Gastrocnemius medialis (tissue), 4 donors: ENCODE data around the gene GRM4. TPM values are rescaled to one million over a fixed set of nuclear protein-coding genes. Genes with fewer than 3 reads are reported as not detected.

ENCODE experiments used
- ATAC-seq, 2 donors: fragments of 150-250 bp; one replicate each; pipeline ENCODE4 v1.9.1; 2016
- DNase-seq, 2 donors: peaks; one replicate each; pipeline ENCODE4 v3.0.0-alpha.2; 2019
- H3K27ac ChIP-seq, 4 donors: fragments of 200-600 bp; sonication (generic); 1 replicate in 1 of 4; 2 replicates in 3 of 4; pipeline ENCODE4 v1.5.1; 2016 to 2018; ENCODE audit warnings: mild to moderate bottlenecking in 2 of 4, moderate library complexity in 1 of 4
- H3K27me3 ChIP-seq, 3 donors: fragments of 200-600 bp; sonication (generic) in 2 of 3; 1 replicate in 1 of 3; 2 replicates in 2 of 3; pipeline versions ENCODE4 v1.5.1 to v1.6.0; 2016 to 2019; ENCODE audit warnings: mild to moderate bottlenecking in 1 of 3, moderate library complexity in 1 of 3
- H3K36me3 ChIP-seq, 2 donors: fragments of 200-600 bp; sonication (generic) in 1 of 2; one replicate each; pipeline ENCODE4 v1.5.1; 2017 to 2018
- H3K4me1 ChIP-seq, 2 donors: fragments of 200-600 bp; sonication (generic) in 1 of 2; one replicate each; pipeline ENCODE4 v1.5.1; 2016 to 2017; ENCODE audit warnings: mild to moderate bottlenecking in 2 of 2
- H3K4me3 ChIP-seq, 4 donors: fragments of 200-600 bp; sonication (generic) in 3 of 4; 1 replicate in 1 of 4; 2 replicates in 3 of 4; pipeline ENCODE4 v1.5.1; 2016 to 2019; ENCODE audit warnings: mild to moderate bottlenecking in 2 of 4
- H3K9me3 ChIP-seq, 3 donors: fragments of 200-600 bp; sonication (generic) in 2 of 3; 1 replicate in 1 of 3; 2 replicates in 2 of 3; pipeline ENCODE4 v1.5.1; 2016 to 2019
- CTCF ChIP-seq, 5 experiments: fragments of 450-650 bp in 3 of 5; fragments of 200-600 bp in 2 of 5; sonication (generic) in 2 of 5; IDR thresholded peaks in 4 of 5; conservative IDR thresholded peaks in 1 of 5; 1 replicate in 4 of 5; 2 replicates in 1 of 5; pipeline ENCODE4 v1.5.1; 2016 to 2019; ENCODE audit warnings: antibody characterized with exemption in 5 of 5, mild to moderate bottlenecking in 3 of 5, moderate library complexity in 3 of 5
- POLR2A ChIP-seq, 2 donors: fragments of 450-650 bp; IDR thresholded peaks; one replicate each; pipeline ENCODE4 v1.6.1; 2017; ENCODE audit warnings: antibody characterized with exemption in 2 of 2, mild to moderate bottlenecking in 2 of 2, moderate library complexity in 2 of 2
- in situ Hi-C, 4 donors: fragments of 200-750 bp; cut with MboI; loops; one replicate each; pipeline versions ENCODE4 v1.15.0 to v1.8.0; 2017; ENCODE audit warnings: low sequenced_read_pairs in 4 of 4
- intact Hi-C: fragments of 100-400 bp; cut with DNase I; formaldehyde crosslinking; loops from one replicate; pipeline ENCODE4 v1.15.1; 2023; ENCODE audit warnings: low total_unique reads
- total RNA-seq, 4 donors: library from RNA; depleted of rRNA; stranded (reverse); fragments of >200 nt; gene quantifications; one replicate each; pipeline versions ENCODE4 v1.1.0 to v1.2.3, GENCODE V29; 2016

Gene GRM4
- total RNA-seq, 4 donors from 2014 or later = 0.03 TPM; not detected in 3

GRCh38 chr6:34070315-34071135, 75.4 kb downstream of the GRM4 start:
- H3K27me3 ChIP-seq = peaks cover under 1 to 19% (median 9%) of the 10 kb centered on the region in 3 donors
- TF ChIP-seq CTCF (IDR thresholded peaks at IDR 0.05 in 4 of 5, conservative IDR thresholded peaks at IDR 0.05 in 1 of 5) = no peak
- TF ChIP-seq POLR2A (IDR thresholded peaks at IDR 0.05) = no peak
- no peak overlapping the region for H3K27ac ChIP-seq
- ATAC-seq (no peak), DNase-seq (no peak)
- H3K36me3 ChIP-seq = no peaks in the 10 kb centered on the region
- in situ Hi-C loops = no loop called here
- peaks cover 0 to 1% of the 10 kb centered on the region in 2 donors for H3K4me1 ChIP-seq
- intact Hi-C loops = no loop called here
- no peak overlapping the region for H3K4me3 ChIP-seq
- no peaks in the 10 kb centered on the region for H3K9me3 ChIP-seq

- no peak for ATAC-seq
- Histone ChIP-seq H3K27ac (no peak overlapping the region), H3K36me3 (no peaks in the 10 kb centered on the region), H3K4me1 (peaks cover 0 to 5% of the 10 kb centered on the region in 2 donors), H3K27me3 (peaks cover 16 to 33% (median 23%) of the 10 kb centered on the region in 3 donors), H3K9me3 (no peaks in the 10 kb centered on the region), H3K4me3 (no peak overlapping the region)
- intact Hi-C loops = no loop called here
- DNase-seq = no peak
- TF ChIP-seq POLR2A (IDR thresholded peaks at IDR 0.05) (no peak), CTCF (IDR thresholded peaks at IDR 0.05 in 4 of 5, conservative IDR thresholded peaks at IDR 0.05 in 1 of 5) (no peak)
- in situ Hi-C loops = no loop called here
These were observed 77.3 kb downstream of the GRM4 start for GRCh38 chr6:34068462-34069044.

- Histone ChIP-seq H3K4me1 (peaks cover 0 to 5% of the 10 kb centered on the region in 2 donors), H3K36me3 (no peaks in the 10 kb centered on the region), H3K27me3 (peaks cover 24 to 40% (median 30%) of the 10 kb centered on the region in 3 donors), H3K9me3 (no peaks in the 10 kb centered on the region), H3K27ac (no peak overlapping the region), H3K4me3 (no peak overlapping the region)
- intact Hi-C loops = no loop called here
- DNase-seq (no peak), ATAC-seq (no peak)
- TF ChIP-seq CTCF (IDR thresholded peaks at IDR 0.05 in 4 of 5, conservative IDR thresholded peaks at IDR 0.05 in 1 of 5) = no peak
- no peak for TF ChIP-seq POLR2A (IDR thresholded peaks at IDR 0.05)
- in situ Hi-C loops = no loop called here
These were observed 78.1 kb downstream of the GRM4 start for GRCh38 chr6:34067814-34068213.

- intact Hi-C loops = no loop called here
These were observed 78.8 kb downstream of the GRM4 start for GRCh38 chr6:34066772-34067770.

More at GRCh38 chr6:34066772-34067770, 78.8 kb downstream of the GRM4 start:
- DNase-seq (no peak), ATAC-seq (no peak)
- H3K4me3 ChIP-seq = no peak overlapping the region
- H3K27me3 ChIP-seq = peaks cover 31 to 45% (median 34%) of the 10 kb centered on the region in 3 donors
- H3K36me3 ChIP-seq = no peaks in the 10 kb centered on the region
- in situ Hi-C loops = no loop called here
- TF ChIP-seq POLR2A (IDR thresholded peaks at IDR 0.05) (no peak), CTCF (IDR thresholded peaks at IDR 0.05 in 4 of 5, conservative IDR thresholded peaks at IDR 0.05 in 1 of 5) (no peak)
- peaks cover 0 to 5% of the 10 kb centered on the region in 2 donors for H3K4me1 ChIP-seq
- no peak overlapping the region for H3K27ac ChIP-seq
- no peaks in the 10 kb centered on the region for H3K9me3 ChIP-seq
